GM18517 (cell line): ENCODE results near the gene DGKB.

Source experiments
- ATAC-seq: cut with Tn5 transposase; IDR thresholded peaks from one replicate; pipeline ENCODE4 v1.9.1; 2021; ENCODE audit warnings: mild to moderate bottlenecking, moderate library complexity; ENCODE audit not compliant: unreplicated experiment

The DGKB gene

DNA sequence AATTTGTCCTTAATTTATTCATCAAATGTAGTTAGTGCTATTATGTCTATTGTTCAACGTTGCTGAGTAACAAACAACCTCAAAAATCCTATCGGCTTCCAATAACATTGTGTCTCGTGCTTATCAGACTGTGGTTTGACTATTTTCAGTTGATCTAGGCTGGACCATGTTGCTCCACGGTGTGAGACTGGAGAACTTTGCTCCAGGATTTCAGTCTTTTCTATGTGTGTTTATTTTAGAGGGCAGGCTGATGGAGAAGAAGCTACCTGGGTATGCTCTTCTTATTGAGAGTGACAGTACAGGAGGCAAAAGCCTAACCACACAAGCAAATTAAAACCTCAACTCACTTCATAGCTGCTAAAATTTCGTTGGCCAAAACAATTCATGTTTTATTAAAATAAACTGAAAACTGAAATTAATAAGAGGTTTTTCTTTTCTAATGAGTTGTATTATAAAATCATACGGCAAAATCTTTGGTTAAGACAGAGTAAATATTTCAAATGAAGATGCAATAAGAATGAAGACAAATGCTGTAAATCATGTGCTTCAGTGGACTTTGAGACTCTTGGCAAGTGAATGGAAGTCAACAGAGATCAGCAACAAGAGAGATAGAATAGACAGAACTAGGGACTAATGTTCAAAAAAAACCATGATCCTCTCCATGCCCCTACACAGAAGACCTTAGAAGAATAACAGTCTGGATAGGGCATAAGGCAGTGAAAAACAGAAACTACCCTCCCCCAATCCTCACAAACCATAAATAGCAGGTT, 495.1 kb downstream of the DGKB start:
- ATAC-seq = no peak

DNA sequence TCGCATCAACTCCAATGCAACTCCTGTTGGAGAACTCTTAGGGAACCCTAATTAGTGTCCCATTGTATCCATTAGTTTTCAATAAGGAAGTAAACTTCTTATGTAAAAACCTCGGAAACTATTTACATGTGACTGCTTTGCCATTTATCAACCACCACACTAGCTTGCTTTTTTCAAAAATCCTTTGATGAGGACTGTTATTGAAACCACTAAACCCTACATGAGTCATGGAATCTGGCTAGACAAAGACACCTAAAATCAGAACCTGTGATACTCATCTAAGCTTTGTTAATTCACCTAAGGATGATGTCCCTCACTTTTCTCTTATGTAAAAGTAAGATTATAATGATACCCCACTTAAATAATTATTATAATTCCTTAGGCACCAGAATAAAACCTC, 499.0 kb downstream of the DGKB start:
- ATAC-seq = no peak

DNA sequence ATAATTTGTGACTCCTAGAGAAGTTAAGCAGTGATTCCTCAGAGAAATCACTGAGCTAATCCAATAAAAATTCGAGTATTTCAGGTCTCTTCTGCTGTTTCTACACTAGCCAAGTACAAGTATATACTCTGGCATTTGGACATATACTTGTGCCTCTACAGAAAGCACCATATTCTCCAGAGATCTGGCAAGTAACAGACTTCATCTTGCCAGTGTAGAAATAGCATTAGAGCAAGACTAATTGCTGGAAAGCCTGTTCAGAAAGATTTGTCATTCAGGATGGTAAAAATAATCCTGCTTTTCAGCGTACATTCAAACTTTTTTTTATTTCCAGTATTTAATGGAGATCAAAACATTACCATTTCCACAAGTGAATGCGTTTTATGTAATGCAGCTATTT, 502.3 kb downstream of the DGKB start:
- no peak for ATAC-seq

DNA sequence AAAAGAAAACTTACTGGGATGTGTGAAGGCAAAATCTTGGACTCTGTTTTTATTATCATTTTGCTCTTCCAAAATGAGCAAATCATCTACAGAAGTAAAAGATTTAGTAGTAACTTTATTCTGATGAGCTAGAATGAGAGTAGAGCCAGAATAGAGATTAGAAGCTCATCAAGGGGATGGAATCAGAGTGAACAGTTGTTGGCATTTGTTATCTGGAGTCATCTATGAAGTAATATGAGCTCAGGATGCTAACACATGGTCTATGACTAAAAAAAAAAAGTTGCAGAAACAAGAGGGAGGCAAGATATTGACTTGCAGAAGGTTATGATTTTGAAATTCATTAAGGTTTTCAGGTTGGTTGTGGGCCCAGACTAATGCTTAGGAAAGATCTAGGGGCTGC, 504.0 kb downstream of the DGKB start:
- no peak for ATAC-seq

DNA sequence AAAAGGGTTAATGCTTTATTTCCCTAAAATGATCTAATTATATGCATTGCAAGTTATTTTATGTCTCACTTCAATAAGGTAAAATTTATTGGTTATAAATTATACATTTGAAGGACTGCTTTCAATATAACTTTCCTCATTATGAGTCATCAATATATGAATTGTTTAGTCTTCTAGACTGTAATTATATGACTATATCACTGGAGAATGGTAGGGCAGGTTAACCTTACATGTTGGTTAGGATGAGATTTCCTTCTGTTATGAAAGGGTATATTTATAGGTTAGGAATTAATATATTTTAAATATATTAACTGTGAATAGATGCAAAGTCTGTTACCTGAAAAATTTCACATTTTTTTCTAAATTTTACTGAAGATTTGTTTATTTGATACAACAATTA, 506.7 kb downstream of the DGKB start:
- no peak for ATAC-seq

DNA sequence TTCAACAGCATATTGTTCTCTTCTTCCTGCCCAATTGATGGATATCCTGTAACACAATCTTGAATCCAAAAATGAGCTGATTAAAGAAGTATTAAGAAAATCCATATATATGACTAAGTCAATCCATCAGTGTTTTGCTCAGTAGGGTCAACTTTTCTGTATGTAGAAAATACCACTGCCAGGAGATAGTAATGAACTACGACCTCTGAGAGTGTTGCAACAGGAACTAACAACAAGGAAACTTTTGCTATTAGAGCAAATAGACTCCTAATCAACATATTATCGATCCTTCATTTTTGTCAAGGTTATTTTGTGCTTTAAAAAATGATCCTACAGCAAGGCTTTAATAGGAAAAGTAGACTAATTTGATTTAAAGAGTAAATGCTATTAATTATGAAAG, 507.8 kb downstream of the DGKB start:
- ATAC-seq = no peak

DNA sequence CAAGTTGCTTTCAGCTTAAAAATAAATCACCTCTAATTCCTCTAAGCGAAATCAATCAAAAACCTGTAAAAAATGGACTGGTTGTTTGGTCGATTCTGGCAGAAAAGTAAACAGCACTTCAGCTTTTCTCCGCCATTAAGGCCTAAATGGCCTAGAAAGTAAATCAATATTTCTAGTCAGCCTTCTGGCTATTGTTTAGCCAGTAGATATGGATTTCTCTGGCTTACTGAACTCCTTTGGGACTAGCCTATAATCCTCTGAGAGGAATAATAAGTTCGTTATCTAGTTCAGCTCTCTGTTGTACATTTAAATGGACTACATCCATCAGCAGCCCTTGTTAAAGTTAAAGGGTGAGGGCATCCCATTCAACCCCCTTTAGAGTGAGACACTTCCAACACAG, 513.0 kb downstream of the DGKB start:
- no peak for ATAC-seq

DNA sequence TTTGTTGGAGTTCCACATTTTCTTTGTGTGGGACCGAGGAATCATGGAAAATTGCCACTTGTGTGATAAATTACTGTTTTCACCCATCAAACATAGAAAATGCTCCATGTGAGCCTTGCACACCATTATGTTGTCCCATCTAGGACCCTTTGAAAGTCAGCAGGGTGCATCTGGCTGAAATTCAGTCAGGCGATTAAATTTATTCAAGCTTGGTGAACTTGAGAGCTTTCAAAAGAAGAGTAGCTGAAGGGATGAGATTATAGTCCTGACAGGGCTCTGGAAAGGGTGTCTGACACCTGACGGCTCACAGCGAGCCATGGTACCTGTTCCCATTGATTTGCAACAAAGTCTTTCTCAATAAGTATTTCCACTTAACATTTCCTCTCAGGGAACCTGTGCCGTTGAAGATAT, 513.4 kb downstream of the DGKB start:
- ATAC-seq = no peak

DNA sequence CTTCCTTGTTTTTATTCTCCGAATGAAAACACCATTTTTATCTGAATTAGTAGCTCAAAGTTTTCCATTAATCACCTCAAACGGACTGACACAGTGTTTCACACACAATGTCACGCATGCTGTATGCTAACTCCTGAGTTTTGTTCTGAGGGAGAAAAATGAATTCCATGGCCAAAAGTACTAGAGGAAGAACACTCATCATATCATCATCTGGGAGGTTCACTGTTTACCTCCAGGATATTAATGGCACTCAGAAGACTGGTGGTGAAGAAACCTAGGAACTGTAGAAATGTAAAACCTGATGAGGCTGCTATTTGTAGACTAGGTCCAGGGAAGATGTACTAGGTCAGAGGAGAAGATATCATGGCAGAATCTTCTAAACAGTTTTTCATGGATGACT, 517.5 kb downstream of the DGKB start:
- ATAC-seq = no peak

DNA sequence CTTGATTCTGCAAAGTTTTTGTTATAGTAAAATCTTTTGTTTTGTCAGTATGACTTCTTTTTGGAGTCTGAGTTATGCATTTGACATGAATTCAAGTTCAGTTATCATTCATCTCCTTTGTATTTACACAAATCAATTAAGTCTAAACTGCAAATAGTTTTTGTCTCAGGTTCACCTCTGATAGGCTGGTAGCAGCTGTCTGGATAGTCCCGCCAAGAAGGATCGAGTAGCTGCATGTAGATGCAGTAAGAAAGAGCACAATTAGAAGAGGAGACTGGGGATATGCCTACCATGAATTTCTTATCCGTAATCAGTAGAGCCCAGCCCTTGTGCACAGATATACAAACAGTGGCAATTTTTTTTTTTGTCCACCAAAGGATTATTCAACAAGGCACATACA, 520.6 kb downstream of the DGKB start:
- ATAC-seq = no peak

DNA sequence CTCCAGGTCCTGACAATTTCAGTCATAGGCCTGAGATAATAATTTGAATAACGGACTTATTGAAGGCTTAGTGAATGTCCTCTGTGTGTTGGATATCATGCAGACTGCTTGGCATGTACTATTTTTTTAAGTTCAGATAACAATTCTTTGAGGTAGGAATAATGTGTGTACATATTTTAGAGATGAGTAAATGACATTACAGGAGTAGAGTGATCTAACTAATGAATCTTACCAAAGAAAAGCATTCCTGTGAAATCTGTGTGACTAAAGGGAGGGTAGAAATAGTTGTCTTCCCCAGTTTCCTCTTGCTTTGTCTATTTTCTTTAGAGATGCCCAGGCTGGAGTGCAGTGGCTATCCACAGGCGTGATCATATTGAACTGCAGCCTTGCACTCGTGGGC, 521.2 kb downstream of the DGKB start:
- no peak for ATAC-seq

DNA sequence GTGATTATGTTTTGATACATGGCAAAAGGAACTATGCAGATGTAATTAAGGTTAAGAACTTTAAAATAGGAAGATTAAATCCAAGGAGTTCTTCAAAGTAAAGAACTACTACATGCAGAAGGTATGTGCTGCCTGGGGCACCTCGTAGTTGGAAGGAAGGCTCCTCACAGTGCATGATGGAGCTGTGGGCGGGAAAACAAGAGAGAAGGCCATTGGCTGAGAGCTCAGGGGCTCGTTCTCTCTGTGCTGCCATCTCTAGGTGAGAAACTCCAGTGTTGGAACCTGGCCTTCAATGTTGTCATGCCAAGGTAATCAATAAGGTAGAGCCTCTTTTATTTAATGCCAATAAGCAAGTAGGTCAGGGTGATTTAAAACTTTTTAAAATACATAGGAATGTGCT, 521.7 kb downstream of the DGKB start:
- ATAC-seq = no peak

DNA sequence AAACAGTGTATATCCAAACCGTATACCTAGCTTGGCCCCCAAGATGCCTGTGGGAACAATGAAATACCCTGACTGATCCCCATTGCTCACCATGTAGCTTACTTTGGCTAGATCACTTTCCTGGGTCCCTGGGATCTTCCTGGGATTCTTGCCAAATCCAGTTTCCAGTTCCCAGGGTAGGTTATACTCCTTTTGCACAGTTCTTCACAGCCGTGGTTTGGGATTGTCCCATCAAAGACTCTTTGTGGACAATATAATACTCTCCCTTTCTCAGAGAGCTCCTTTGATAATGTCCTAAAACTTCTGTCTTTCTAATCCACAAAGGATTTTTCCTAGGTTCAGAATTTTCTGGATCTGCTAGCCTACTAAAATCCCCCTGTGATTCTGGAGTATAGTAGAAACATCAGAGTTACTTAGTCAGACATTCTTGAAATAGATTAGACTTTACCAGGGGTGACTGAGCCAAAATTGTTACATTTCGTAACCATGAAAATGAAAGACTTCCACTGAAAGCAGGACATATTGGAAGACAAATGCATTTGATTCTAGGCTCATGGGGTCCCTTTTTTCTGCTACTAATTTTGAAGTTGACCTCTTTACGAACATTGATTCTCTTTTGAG, 524.8 kb downstream of the DGKB start:
- ATAC-seq = no peak

DNA sequence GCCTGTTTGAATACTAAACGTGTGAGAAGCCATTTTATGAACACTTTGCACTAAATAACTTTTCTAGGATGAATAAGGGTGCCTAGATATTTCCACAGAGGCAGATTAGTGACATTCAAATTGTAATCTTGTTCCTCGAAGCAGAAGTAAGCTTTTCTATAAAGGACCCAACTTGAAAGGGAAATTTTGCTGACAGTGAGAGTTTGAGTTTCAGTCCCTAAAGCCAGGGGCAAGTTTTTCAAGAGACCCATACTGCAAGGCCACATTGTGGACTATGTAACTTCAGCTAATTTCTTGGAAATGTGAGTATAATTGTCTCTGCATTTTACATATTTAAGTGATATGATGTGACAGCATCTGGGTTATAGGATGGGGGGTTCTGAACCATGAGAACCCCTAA, 525.8 kb downstream of the DGKB start:
- ATAC-seq = no peak

DNA sequence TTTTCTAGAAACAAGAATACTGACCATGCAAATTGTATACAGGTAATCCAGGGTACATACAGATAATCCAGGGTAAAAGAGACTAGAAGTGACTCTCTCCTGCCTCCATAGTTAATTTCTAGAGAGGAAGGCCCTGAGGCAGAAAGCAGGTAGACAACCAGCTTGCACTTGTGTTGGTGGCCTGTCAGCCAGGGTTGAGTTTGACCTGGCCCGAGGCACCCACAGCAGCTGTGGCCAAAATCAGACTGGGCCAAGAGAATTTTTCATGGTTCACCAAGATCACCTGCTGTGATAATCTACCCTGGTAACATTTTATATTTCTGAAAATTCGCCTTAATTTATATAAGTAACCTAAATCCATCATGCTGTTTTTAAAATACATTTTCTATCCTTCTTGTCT, 526.6 kb downstream of the DGKB start:
- no peak for ATAC-seq

DNA sequence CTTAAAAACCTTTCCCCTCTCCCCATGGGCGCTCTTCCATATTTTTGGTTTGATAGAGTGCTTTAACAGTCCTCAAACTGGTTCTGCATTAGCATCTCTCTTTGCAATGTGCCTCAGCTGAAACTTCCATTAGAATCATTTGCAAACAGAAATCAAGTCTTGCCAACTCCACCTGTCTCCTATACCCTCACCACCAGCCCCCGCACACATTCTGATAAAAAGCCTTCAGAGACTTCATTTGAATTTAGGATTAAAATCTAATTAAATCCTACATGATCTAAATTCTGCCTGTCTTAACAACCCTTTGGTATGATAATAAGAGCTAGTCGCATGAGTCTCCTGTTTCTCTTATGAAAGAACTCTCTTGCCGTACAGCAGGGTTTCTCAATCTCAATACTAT, 528.2 kb downstream of the DGKB start:
- no peak for ATAC-seq

DNA sequence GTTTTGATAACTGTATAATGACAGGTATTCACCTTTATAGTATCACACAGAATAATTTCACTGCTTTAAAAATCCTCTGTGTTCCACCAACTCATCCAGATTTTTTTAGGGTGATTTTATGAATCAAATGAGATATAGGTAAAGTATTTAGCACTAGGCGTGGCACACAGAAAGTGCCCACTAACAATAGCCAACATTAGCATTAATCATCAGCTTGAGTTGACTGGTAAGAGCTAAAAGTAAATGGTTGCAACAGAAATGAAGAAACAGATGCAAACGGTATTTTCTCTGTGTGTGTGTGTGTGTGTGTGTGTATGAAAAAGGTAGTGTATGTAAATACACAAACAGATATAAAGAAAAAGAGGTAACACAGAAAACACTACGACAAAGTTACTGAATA, 534.3 kb downstream of the DGKB start:
- no peak for ATAC-seq

DNA sequence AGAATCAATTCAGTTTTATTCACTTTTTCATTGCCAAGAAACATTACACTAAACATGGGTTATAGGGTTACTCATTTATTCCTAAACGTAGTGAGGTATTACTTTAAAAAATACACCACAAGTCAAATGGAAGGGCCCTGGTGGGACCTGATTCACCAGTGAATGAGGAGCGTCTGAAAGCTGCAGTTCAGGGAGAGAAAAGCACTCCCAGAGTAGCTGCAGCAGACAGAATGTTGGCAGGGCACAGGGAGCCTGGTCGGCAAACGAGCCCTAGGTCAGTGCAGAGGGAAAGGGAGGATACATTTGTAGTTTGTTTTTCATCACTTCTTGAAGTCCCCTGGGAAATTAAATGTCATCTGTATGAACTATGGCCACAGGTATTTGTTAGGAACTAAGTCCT, 551.4 kb downstream of the DGKB start:
- ATAC-seq = no peak

DNA sequence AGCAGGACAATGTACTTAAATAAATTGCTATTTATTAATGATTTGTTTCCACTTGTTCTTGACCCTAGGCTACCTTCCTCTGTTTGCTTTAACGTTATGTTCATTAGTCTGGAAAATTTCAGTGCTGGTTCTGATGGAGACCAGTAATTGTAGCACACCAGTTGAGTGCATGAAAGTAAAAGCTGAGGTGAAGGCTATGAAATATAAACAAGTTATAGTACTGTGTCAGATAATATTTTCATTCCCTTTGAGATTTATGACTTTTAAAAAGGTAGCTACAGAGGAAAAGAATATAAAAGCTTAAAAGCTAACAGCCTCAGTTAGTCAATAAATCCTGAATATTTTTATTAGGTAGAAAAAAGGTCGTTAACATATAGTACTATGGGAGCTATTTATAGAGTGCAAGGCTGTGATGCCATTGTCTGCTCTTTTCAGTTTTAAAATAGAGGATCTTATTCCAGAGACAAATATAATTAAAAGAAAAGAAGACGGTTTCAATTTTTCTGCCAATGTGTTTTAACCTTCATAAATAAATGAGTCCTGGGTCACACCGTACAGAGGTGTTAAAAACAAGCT, 561.3 kb downstream of the DGKB start:
- ATAC-seq = no peak

DNA sequence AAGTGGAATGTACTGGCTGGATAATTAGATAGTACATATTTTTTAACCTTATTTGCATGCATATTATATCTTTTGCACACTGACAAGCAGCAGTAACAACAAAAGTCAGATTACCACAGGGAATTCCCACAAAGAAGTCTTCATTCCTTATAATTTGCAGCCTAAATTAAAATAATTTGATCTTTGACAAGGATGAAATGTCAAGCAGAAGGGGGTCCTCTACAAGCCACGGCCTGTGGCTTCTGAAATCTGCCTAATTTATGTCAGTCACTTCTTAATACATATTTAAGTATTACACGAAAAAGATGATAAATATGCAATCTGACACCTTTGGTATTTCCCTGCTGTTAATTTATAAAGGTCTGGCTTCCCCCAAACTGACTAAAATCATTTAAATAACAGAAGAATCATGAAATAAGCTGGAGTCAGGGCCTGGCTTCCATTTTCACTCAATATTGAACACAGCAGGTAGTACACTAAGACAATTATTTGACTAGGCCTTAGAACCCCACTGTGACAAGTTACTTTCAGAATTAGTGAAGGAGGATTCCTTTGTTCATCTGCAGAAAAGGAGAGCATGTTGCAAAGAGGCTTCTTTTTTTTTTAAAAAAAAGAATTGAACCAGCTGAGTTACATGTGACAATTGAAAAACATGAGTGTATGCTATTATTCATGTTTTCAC, 562.0 kb downstream of the DGKB start:
- no peak for ATAC-seq

DNA sequence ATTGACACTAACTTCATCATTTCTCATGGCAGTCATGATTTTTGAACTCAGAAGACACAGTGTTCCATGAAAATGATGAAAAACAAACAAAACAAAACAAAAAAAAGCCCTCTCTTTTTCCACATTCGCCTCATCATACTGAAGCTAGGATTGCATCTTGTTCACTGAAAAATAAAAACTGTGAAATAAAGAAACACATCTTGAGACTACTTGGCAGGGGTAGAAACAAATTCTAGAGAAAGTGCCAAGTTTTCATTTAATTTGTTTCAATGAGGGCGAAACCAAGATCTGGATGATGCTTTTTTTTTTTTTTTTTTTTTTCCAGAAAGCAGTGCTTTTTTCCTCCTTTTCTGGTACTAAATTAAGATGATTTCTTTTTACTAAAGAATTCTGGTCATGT, 562.7 kb downstream of the DGKB start:
- no peak for ATAC-seq

DNA sequence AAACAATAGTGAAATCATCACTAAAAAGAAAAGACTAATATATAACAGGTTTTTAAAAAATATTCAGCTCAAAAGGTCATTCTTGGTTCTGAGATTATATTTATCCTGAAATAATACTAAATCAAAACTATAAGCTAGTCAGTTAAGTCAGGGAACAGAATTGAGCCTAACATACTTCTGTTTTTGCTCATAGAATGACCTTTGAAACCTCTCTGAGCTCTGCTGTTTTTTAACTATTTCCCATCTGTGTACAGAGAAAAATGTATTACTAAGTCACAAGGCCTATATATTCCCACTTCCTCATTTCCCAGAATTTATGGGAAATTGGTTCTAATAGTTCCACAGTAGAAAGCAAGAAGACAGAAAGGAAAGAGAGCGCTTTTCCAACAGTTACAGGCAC, 566.3 kb downstream of the DGKB start:
- no peak for ATAC-seq
